ENCODE measurements around the gene ZFAND3.

ZFAND3 gene

GRCh38 chr6:37819177-37819801 is at the start of gene ZFAND3:
TSS of gene ZFAND3 (plus strand) at chr6:37819727. CDS start at chr6:37819946, 219 bp downstream.
- FAIRE-seq: no peak

- FAIRE-seq: no peak
Measured at GRCh38 chr6:37774028-37774680, 45.4 kb upstream of the ZFAND3 start.

- FAIRE-seq: no peak
Measured at GRCh38 chr6:37776566-37776965, 43.0 kb upstream of the ZFAND3 start.

- FAIRE-seq: no peak
Measured at GRCh38 chr6:37777272-37777834, 42.2 kb upstream of the ZFAND3 start.

- FAIRE-seq: no peak
Measured at GRCh38 chr6:37779111-37779800, 40.3 kb upstream of the ZFAND3 start.

- FAIRE-seq: no peak
Measured at GRCh38 chr6:37779902-37780628, 39.5 kb upstream of the ZFAND3 start.

GRCh38 chr6:37781788-37782187 is 37.7 kb upstream of the ZFAND3 start:
- FAIRE-seq: no peak

- no peak for FAIRE-seq
Measured at GRCh38 chr6:37783025-37783855, 36.3 kb upstream of the ZFAND3 start.

GRCh38 chr6:37783856-37784584 is 35.5 kb upstream of the ZFAND3 start:
- no peak for FAIRE-seq

GRCh38 chr6:37784585-37784967 is 35.0 kb upstream of the ZFAND3 start:
- no peak for FAIRE-seq

- no peak for FAIRE-seq
Measured at GRCh38 chr6:37785002-37785662, 34.4 kb upstream of the ZFAND3 start.

- no peak for FAIRE-seq
Measured at GRCh38 chr6:37785663-37786270, 33.8 kb upstream of the ZFAND3 start.

GRCh38 chr6:37787216-37787615 is 32.3 kb upstream of the ZFAND3 start:
- FAIRE-seq: no peak

GRCh38 chr6:37788259-37788658 is 31.3 kb upstream of the ZFAND3 start:
- FAIRE-seq: no peak

GRCh38 chr6:37791156-37791919 is 28.2 kb upstream of the ZFAND3 start:
- peak; percentile 51 for FAIRE-seq

GRCh38 chr6:37792457-37793033 is 27.0 kb upstream of the ZFAND3 start:
- no peak for FAIRE-seq

GRCh38 chr6:37793067-37793466 is 26.5 kb upstream of the ZFAND3 start:
- no peak for FAIRE-seq

GRCh38 chr6:37794825-37795224 is 24.7 kb upstream of the ZFAND3 start:
- FAIRE-seq: no peak
